Measurements from ENCODE around the gene MUTYH.

- TF ChIP-seq EZH2 (IDR thresholded peaks at IDR 0.05; ENCODE audit: borderline replicate concordance, low read depth, low read length, poor library complexity, severe bottlenecking): no peak
- no peak for TF ChIP-seq CTCF (conservative IDR thresholded peaks at IDR 0.05; ENCODE audit: low read depth, low read length)
Measured at GRCh38 chr1:45327644-45328515, 12.4 kb downstream of the MUTYH start.

Measured in A673 (cell line).